GM15510 (cell line): ENCODE measurements around the gene TIMM21.

Source experiments
- POLR2A ChIP-seq: IDR thresholded peaks from 3 replicates; pipeline ENCODE4 v1.6.1; 2011; ENCODE audit warnings: borderline replicate concordance; ENCODE audit not compliant: insufficient read length; ENCODE audit errors: extremely low read depth

TIMM21 gene

GRCh38 chr18:74147779-74148542, at the start of gene TIMM21, which contains the start of gene FBXO15:
Gene TIMM21, plus strand, starts transcription at chr18:74148523. Its CDS starts 286 bp downstream, at chr18:74148809.
Gene FBXO15, minus strand, starts transcription at chr18:74147834. Its CDS starts 49 bp downstream, at chr18:74147785.
- peak; percentile 85 for TF ChIP-seq POLR2A

GRCh38 chr18:74108460-74108859, 39.9 kb upstream of the TIMM21 start:
- TF ChIP-seq POLR2A, result no peak

GRCh38 chr18:74110149-74110548, 38.2 kb upstream of the TIMM21 start:
- TF ChIP-seq POLR2A, result no peak

GRCh38 chr18:74110976-74111375, 37.3 kb upstream of the TIMM21 start:
- no peak for TF ChIP-seq POLR2A

GRCh38 chr18:74113711-74114110, 34.6 kb upstream of the TIMM21 start:
- TF ChIP-seq POLR2A, result no peak

- TF ChIP-seq POLR2A, result no peak
Observed at GRCh38 chr18:74114116-74114515, 34.2 kb upstream of the TIMM21 start.

GRCh38 chr18:74115046-74115445, 33.3 kb upstream of the TIMM21 start:
- no peak for TF ChIP-seq POLR2A

- no peak for TF ChIP-seq POLR2A
Observed at GRCh38 chr18:74116633-74117554, 31.4 kb upstream of the TIMM21 start.

- no peak for TF ChIP-seq POLR2A
Observed at GRCh38 chr18:74123200-74123599, 25.1 kb upstream of the TIMM21 start.

GRCh38 chr18:74124642-74125041, 23.7 kb upstream of the TIMM21 start:
- no peak for TF ChIP-seq POLR2A

GRCh38 chr18:74126684-74127655, 21.4 kb upstream of the TIMM21 start:
- no peak for TF ChIP-seq POLR2A

GRCh38 chr18:74128159-74128558, 20.2 kb upstream of the TIMM21 start:
- TF ChIP-seq POLR2A, result no peak

- no peak for TF ChIP-seq POLR2A
Observed at GRCh38 chr18:74131124-74131523, 17.2 kb upstream of the TIMM21 start.

- no peak for TF ChIP-seq POLR2A
Observed at GRCh38 chr18:74132201-74132600, 16.1 kb upstream of the TIMM21 start.
